BLaER1 treated with 17β-estradiol and CSF1 and Interleukin-3, amounts not matched to agents 10 nM and 100 nM (cell line): ENCODE measurements around the gene INAVA.

Source experiments
- H3K27ac ChIP-seq, 11 experiments: shearing (Covaris generic); formaldehyde crosslinking; 2 replicates each; pipeline ENCODE4 v1.8.1; 2022
- H3K27me3 ChIP-seq, 11 experiments: shearing (Covaris generic); formaldehyde crosslinking; 2 replicates each; pipeline ENCODE4 v1.8.1; 2022
- H3K36me3 ChIP-seq, 11 experiments: shearing (Covaris generic); formaldehyde crosslinking; 2 replicates each; pipeline ENCODE4 v1.8.1; 2022
- H3K4me1 ChIP-seq, 10 experiments: shearing (Covaris generic); formaldehyde crosslinking; 2 replicates each; pipeline ENCODE4 v1.8.1; 2022
- H3K4me2 ChIP-seq, 11 experiments: shearing (Covaris generic); formaldehyde crosslinking; 2 replicates each; pipeline ENCODE4 v1.8.1; 2022
- H3K4me3 ChIP-seq, 10 experiments: shearing (Covaris generic); formaldehyde crosslinking; 2 replicates each; pipeline ENCODE4 v1.8.1; 2022
- H3K9ac ChIP-seq, 11 experiments: shearing (Covaris generic); formaldehyde crosslinking; 2 replicates each; pipeline ENCODE4 v1.8.1; 2022
- H3K9me3 ChIP-seq, 11 experiments: shearing (Covaris generic); formaldehyde crosslinking; replicated peaks in 1 of 11; 2 replicates each; pipeline ENCODE4 v1.8.1; 2022
- H4K20me1 ChIP-seq, 11 experiments: shearing (Covaris generic); formaldehyde crosslinking; 2 replicates each; pipeline ENCODE4 v1.8.1; 2022
- Cebpa-rat ChIP-seq, 11 experiments: shearing (Covaris generic); IDR thresholded peaks; 2 replicates each; pipeline ENCODE4 v1.8.1; 2022

Gene INAVA

DNA sequence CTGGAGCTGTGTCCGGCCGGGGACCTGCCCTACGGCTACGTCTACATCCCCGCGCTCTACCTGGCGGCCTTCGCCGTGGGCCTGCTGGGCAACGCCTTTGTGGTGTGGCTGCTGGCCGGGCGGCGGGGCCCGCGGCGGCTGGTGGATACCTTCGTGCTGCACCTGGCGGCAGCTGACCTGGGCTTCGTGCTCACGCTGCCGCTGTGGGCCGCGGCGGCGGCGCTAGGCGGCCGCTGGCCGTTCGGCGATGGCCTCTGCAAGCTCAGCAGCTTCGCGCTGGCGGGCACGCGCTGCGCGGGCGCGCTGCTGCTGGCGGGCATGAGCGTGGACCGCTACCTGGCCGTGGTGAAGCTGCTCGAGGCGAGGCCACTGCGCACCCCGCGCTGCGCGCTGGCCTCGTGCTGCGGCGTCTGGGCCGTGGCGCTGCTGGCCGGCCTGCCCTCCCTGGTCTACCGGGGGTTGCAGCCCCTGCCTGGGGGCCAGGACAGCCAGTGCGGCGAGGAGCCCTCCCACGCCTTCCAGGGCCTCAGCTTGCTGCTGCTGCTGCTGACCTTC, 21.5 kb upstream of the INAVA start:
- peak overlapping the region; percentile 69 to 91 (median 80) for H3K4me2 ChIP-seq

DNA sequence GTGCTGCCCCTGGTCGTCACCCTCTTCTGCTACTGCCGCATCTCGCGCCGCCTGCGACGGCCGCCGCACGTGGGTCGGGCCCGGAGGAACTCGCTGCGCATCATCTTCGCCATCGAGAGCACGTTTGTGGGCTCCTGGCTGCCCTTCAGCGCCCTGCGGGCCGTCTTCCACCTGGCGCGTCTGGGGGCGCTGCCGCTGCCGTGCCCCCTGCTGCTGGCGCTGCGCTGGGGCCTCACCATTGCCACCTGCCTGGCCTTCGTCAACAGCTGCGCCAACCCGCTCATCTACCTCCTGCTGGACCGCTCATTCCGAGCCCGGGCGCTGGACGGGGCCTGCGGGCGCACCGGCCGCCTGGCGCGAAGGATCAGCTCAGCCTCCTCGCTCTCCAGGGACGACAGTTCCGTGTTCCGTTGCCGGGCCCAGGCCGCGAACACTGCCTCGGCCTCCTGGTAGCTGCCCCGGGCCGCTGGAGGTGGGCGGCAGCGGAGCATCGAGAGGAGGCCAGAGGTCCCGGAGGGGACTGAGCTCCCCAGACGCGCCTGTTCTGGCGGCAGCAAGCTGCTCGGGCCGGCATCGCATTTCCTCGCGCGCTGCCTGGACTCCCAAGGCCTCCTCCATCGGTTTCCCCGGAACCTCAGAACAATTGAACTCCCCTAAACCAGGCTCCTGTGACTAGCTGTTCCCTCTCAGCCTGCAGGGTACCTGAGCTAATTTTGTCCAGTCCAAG, 20.9 kb upstream of the INAVA start:
- no peaks in the 10 kb centered on the region; a peak in 1 of 22 replicates for H4K20me1 ChIP-seq
- peak overlapping the region in 8 of 11 experiments; percentile 22 to 62 (median 58); a peak in 12 of 22 replicates for H3K27ac ChIP-seq
- no peak for TF ChIP-seq Cebpa-rat (IDR thresholded peaks at IDR 0.05)
- H3K4me2 ChIP-seq, result peak overlapping the region; percentile 69 to 91 (median 80)
- H3K36me3 ChIP-seq, result no peaks in the 10 kb centered on the region
- H3K4me3 ChIP-seq, result peak overlapping the region in 7 of 10 experiments; percentile 5 to 40 (median 22); a peak in 11 of 20 replicates
- H3K27me3 ChIP-seq, result peaks cover 10 to 24% (median 16%) of the 10 kb centered on the region in 11 experiments; a peak in 21 of 22 replicates
- peaks cover 27 to 71% (median 61%) of the 10 kb centered on the region in 10 experiments for H3K4me1 ChIP-seq
- peak overlapping the region; percentile 2 to 68 (median 57); a peak in 17 of 22 replicates for H3K9ac ChIP-seq
- no peaks in the 10 kb centered on the region for H3K9me3 ChIP-seq

More for the DNA sequence above, 21.5 kb upstream of the INAVA start:
- Histone ChIP-seq H3K4me3 (0 out of 20 replicates have a peak overlapping the region, but pooled peaks of 1 of the 10 experiments have one; percentile 28), H3K36me3 (no peaks in the 10 kb centered on the region), H3K4me1 (peaks cover 27 to 69% (median 61%) of the 10 kb centered on the region in 10 experiments), H3K9ac (peak overlapping the region in 3 of 11 experiments; percentile 57 to 63 (median 62); a peak in 5 of 22 replicates), H3K27me3 (peaks cover 10 to 24% (median 16%) of the 10 kb centered on the region in 11 experiments; a peak in 21 of 22 replicates), H3K27ac (peak overlapping the region in 3 of 11 experiments; percentile 58 to 60 (median 59); a peak in 5 of 22 replicates), H3K9me3 (no peaks in the 10 kb centered on the region), H4K20me1 (no peaks in the 10 kb centered on the region; a peak in 1 of 22 replicates)
- TF ChIP-seq Cebpa-rat (IDR thresholded peaks at IDR 0.05), result no peak

DNA sequence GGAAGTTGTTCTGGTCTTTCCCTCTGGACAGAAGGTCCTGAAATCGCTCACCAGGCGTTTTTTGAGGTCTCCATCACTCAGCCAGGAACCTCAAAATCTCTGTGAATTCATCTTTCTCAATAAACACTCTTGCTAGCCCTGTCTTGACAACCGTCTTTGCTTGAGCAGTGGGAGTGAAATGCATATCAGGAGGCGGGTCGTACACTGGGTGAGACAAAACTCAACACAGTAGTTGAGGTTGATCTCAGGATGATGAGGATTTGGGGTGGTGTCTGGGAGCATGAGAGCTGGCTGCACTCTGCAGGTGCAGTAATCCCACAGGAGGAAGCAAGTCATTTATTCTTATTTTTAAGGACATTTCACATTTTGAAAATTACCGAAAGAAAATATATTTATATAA, 20.0 kb upstream of the INAVA start:
- peaks cover 20 to 64% (median 52%) of the 10 kb centered on the region in 10 experiments for H3K4me1 ChIP-seq
- TF ChIP-seq Cebpa-rat (IDR thresholded peaks at IDR 0.05), result no peak
- H3K9me3 ChIP-seq, result no peaks in the 10 kb centered on the region
- no peaks in the 10 kb centered on the region for H3K36me3 ChIP-seq
- H3K4me3 ChIP-seq, result no peak overlapping the region
- peaks cover 10 to 24% (median 16%) of the 10 kb centered on the region in 11 experiments; a peak in 21 of 22 replicates for H3K27me3 ChIP-seq
- no peaks in the 10 kb centered on the region; a peak in 1 of 22 replicates for H4K20me1 ChIP-seq
- H3K9ac ChIP-seq, result peak overlapping the region in 1 of 11 experiments; percentile 67; a peak in 1 of 22 replicates
- peak overlapping the region in 9 of 11 experiments; percentile 69 to 91 (median 80); a peak in 18 of 22 replicates for H3K4me2 ChIP-seq
- H3K27ac ChIP-seq, result no peak overlapping the region

- Histone ChIP-seq H3K4me1 (peaks cover 13 to 57% (median 45%) of the 10 kb centered on the region in 10 experiments), H3K9me3 (no peaks in the 10 kb centered on the region), H3K4me2 (peak overlapping the region in 8 of 11 experiments; percentile 13 to 91 (median 80); a peak in 8 of 22 replicates), H4K20me1 (no peaks in the 10 kb centered on the region; a peak in 1 of 22 replicates), H3K4me3 (no peak overlapping the region), H3K9ac (no peak overlapping the region), H3K36me3 (no peaks in the 10 kb centered on the region), H3K27me3 (peaks cover 10 to 24% (median 16%) of the 10 kb centered on the region in 11 experiments; a peak in 21 of 22 replicates), H3K27ac (no peak overlapping the region)
- TF ChIP-seq Cebpa-rat (IDR thresholded peaks at IDR 0.05), result no peak; a peak in 1 of 22 replicates
Observed at GRCh38 chr1:200875416-200875815, 19.3 kb upstream of the INAVA start.

DNA sequence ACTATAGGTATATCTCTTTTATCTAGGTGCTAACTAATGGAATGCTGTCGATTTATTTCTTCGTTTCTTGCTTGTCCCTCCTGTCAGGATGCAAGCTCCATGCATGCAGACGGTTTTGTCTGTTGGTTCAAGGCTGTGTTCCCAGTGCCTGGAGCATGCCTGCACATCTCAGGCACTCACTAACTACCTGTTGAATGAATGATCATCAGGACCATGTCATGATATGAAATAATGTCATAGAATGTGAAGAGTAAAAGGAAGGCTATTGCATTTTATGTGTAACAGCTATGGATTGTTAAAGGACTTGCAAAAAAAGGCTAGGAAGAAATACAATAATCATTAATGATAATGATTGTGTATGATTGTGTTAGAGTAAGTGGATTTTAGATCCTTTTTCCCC, 17.7 kb upstream of the INAVA start:
- Histone ChIP-seq H3K9me3 (no peaks in the 10 kb centered on the region), H3K9ac (no peak overlapping the region), H3K36me3 (no peaks in the 10 kb centered on the region), H3K4me2 (no peak overlapping the region), H4K20me1 (no peaks in the 10 kb centered on the region; a peak in 1 of 22 replicates), H3K27ac (no peak overlapping the region), H3K4me1 (peaks cover 9 to 41% (median 30%) of the 10 kb centered on the region in 10 experiments; a peak in 19 of 20 replicates), H3K4me3 (no peak overlapping the region), H3K27me3 (peaks cover 10 to 24% (median 16%) of the 10 kb centered on the region in 11 experiments; a peak in 21 of 22 replicates)
- TF ChIP-seq Cebpa-rat (IDR thresholded peaks at IDR 0.05), result no peak

GRCh38 chr1:200877839-200878551, 16.7 kb upstream of the INAVA start:
- Histone ChIP-seq H3K4me3 (no peak overlapping the region), H3K27me3 (peaks cover 10 to 24% (median 16%) of the 10 kb centered on the region in 11 experiments; a peak in 21 of 22 replicates), H4K20me1 (no peaks in the 10 kb centered on the region; a peak in 1 of 22 replicates), H3K4me2 (peak overlapping the region in 1 of 11 experiments; percentile 14; a peak in 1 of 22 replicates), H3K9ac (no peak overlapping the region), H3K36me3 (no peaks in the 10 kb centered on the region), H3K4me1 (peaks cover 9 to 36% (median 27%) of the 10 kb centered on the region in 10 experiments; a peak in 19 of 20 replicates), H3K9me3 (no peaks in the 10 kb centered on the region), H3K27ac (no peak overlapping the region)
- no peak for TF ChIP-seq Cebpa-rat (IDR thresholded peaks at IDR 0.05)

DNA sequence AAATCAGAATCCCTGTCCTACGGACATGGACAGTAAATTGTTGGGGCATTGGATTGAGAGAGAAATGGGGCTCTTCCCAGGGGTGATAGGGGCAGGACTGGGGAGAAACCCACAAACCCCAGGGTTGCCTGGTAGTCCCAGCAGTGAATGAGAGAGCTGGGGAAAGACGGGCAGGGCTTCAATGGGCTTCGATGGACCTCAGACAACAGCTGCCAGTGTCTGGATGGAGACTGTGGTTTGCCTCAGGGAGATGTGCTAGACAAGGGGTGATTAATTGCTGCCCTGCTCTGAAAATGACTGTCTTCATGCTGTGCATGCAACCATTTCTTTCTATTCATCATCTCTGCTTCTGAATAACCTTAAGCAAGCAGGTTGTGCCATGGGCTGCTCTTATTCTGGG, 14.5 kb upstream of the INAVA start:
- no peak for TF ChIP-seq Cebpa-rat (IDR thresholded peaks at IDR 0.05)
- no peak overlapping the region for H3K4me2 ChIP-seq
- H3K27me3 ChIP-seq, result peaks cover 0 to 2% (median 0%) of the 10 kb centered on the region in 11 experiments; a peak in 1 of 22 replicates
- H3K9me3 ChIP-seq, result no peaks in the 10 kb centered on the region
- no peak overlapping the region for H3K27ac ChIP-seq
- no peak overlapping the region for H3K4me3 ChIP-seq
- no peaks in the 10 kb centered on the region for H4K20me1 ChIP-seq
- H3K4me1 ChIP-seq, result peaks cover 0 to 22% (median 6%) of the 10 kb centered on the region in 10 experiments; a peak in 10 of 20 replicates
- no peak overlapping the region for H3K9ac ChIP-seq
- no peaks in the 10 kb centered on the region for H3K36me3 ChIP-seq

- H3K4me1 ChIP-seq, result peaks cover 13 to 43% (median 28%) of the 10 kb centered on the region in 10 experiments
- H3K4me3 ChIP-seq, result no peak overlapping the region
- TF ChIP-seq Cebpa-rat (IDR thresholded peaks at IDR 0.05), result no peak
- no peak overlapping the region for H3K4me2 ChIP-seq
- H3K9me3 ChIP-seq, result no peaks in the 10 kb centered on the region
- no peaks in the 10 kb centered on the region for H3K27me3 ChIP-seq
- H3K9ac ChIP-seq, result no peak overlapping the region
- H3K36me3 ChIP-seq, result no peaks in the 10 kb centered on the region
- no peak overlapping the region; a peak in 1 of 22 replicates for H3K27ac ChIP-seq
- no peaks in the 10 kb centered on the region for H4K20me1 ChIP-seq
Observed at GRCh38 chr1:200883118-200883517, 11.6 kb upstream of the INAVA start.
